ENCODE measurements around the gene A4GALT.

A4GALT gene

GRCh38 chr22:42654436-42655073, 66.1 kb downstream of the A4GALT start:
- in situ Hi-C loops (cut with HindIII; ENCODE audit: low sequenced_read_pairs): loop anchor here (25.0 kb wide), 1 partner anchor 158 kb away; no protein-coding TSS in a partner anchor

GRCh38 chr22:42653999-42654398, 66.7 kb downstream of the A4GALT start:
- in situ Hi-C loops (cut with HindIII; ENCODE audit: low sequenced_read_pairs): loop anchor here (25.0 kb wide), 1 partner anchor 158 kb away; no protein-coding TSS in a partner anchor

GRCh38 chr22:42651134-42651533, 69.5 kb downstream of the A4GALT start:
- in situ Hi-C loops (cut with HindIII; ENCODE audit: low sequenced_read_pairs): loop anchor here (25.0 kb wide), 1 partner anchor 161 kb away; no protein-coding TSS in a partner anchor

- in situ Hi-C loops (cut with HindIII; ENCODE audit: low sequenced_read_pairs): loop anchor here (25.0 kb wide), 2 partner anchors 163 to 413 kb away; no protein-coding TSS in a partner anchor
These were observed 71.2 kb downstream of the A4GALT start, which contains the start of gene CYB5R3 for GRCh38 chr22:42649246-42650099. CYB5R3 (minus strand) TSS chr22:42649392; CDS start chr22:42649315, 77 bp downstream.

GRCh38 chr22:42648368-42649245, 72.1 kb downstream of the A4GALT start:
- in situ Hi-C loops (cut with HindIII; ENCODE audit: low sequenced_read_pairs): loop anchor here (25.0 kb wide), 1 partner anchor 414 kb away; no protein-coding TSS in a partner anchor

GRCh38 chr22:42648017-42648367, 72.7 kb downstream of the A4GALT start:
- in situ Hi-C loops (cut with HindIII; ENCODE audit: low sequenced_read_pairs): loop anchor here (25.0 kb wide), 1 partner anchor 414 kb away; no protein-coding TSS in a partner anchor

- in situ Hi-C loops (cut with HindIII; ENCODE audit: low sequenced_read_pairs): loop anchor here (25.0 kb wide), 1 partner anchor 415 kb away; no protein-coding TSS in a partner anchor
These were observed 73.8 kb downstream of the A4GALT start for GRCh38 chr22:42646569-42647525.

- in situ Hi-C loops (cut with HindIII; ENCODE audit: low sequenced_read_pairs): loop anchor here (25.0 kb wide), 1 partner anchor 416 kb away; no protein-coding TSS in a partner anchor
These were observed 74.6 kb downstream of the A4GALT start for GRCh38 chr22:42645938-42646568.

- in situ Hi-C loops (cut with HindIII; ENCODE audit: low sequenced_read_pairs): loop anchor here (25.0 kb wide), 1 partner anchor 417 kb away; no protein-coding TSS in a partner anchor
These were observed 75.2 kb downstream of the A4GALT start for GRCh38 chr22:42645341-42645937.

GRCh38 chr22:42644422-42645340, 76.0 kb downstream of the A4GALT start:
- in situ Hi-C loops (cut with HindIII; ENCODE audit: low sequenced_read_pairs): loop anchor here (25.0 kb wide), 1 partner anchor 418 kb away; no protein-coding TSS in a partner anchor

- in situ Hi-C loops (cut with HindIII; ENCODE audit: low sequenced_read_pairs): loop anchor here (25.0 kb wide), 1 partner anchor 418 kb away; no protein-coding TSS in a partner anchor
These were observed 76.8 kb downstream of the A4GALT start for GRCh38 chr22:42643634-42644421.

GRCh38 chr22:42642806-42643633, 77.7 kb downstream of the A4GALT start:
- in situ Hi-C loops (cut with HindIII; ENCODE audit: low sequenced_read_pairs): loop anchor here (25.0 kb wide), 1 partner anchor 419 kb away; no protein-coding TSS in a partner anchor

Measured in endothelial cell of hepatic sinusoid (primary cell).